Stimulated activated CD4-positive, alpha-beta T cell treated with anti-CD3 and anti-CD28 coated beads, Interleukin-12 subunit alpha, Interleukin-12 subunit beta, amount 100 ng/mL, for 4 hours (primary cell): ENCODE results near the gene KRTAP6-3.

ENCODE experiments used
- DNase-seq: peaks from one replicate; pipeline ENCODE4 v3.0.0-alpha.2; 2020

Gene KRTAP6-3

GRCh38 chr21:30628109-30628508 is 35.9 kb downstream of the KRTAP6-3 start:
- no peak for DNase-seq

GRCh38 chr21:30629200-30629599 is 37.0 kb downstream of the KRTAP6-3 start:
- DNase-seq, result no peak

- no peak for DNase-seq
Measured at GRCh38 chr21:30634906-30635305, 42.7 kb downstream of the KRTAP6-3 start, which contains the start of gene KRTAP20-2. Gene KRTAP20-2 (plus strand): TSS chr21:30635206. CDS start chr21:30635264, 58 bp downstream.

- no peak for DNase-seq
Measured at GRCh38 chr21:30638686-30639085, 46.4 kb downstream of the KRTAP6-3 start.

- DNase-seq, result no peak
Measured at GRCh38 chr21:30642564-30642963, 50.3 kb downstream of the KRTAP6-3 start, which contains the start of gene KRTAP20-3. Gene KRTAP20-3 (plus strand): TSS chr21:30642864.
